ENCODE measurements around the gene PRKCA. TPM values are rescaled to one million over a fixed set of nuclear protein-coding genes. Genes with fewer than 3 reads are reported as not detected.

Gene PRKCA
- total RNA-seq, 1 experiment from 2014 or later, result 29.5 TPM

- Mint-ChIP-seq H3K4me1 (peaks cover 52% of the 10 kb centered on the region), H3K4me3 (no peak overlapping the region), H3K27ac (no peak overlapping the region), H3K27me3 (ENCODE audit: low read depth) (no peaks in the 10 kb centered on the region), H3K9me3 (peaks cover 21% of the 10 kb centered on the region), H3K36me3 (peaks cover 16% of the 10 kb centered on the region)
- POLR2A ChIA-PET, result no interaction called here
- no peak for ATAC-seq
- no peak for DNase-seq (ENCODE audit: low spot score)
- no peak for TF ChIP-seq NR2C2 (CRISPR knock-in tag; IDR thresholded peaks at IDR 0.05)
- TF ChIP-seq E2F1 (CRISPR knock-in tag; IDR thresholded peaks at IDR 0.05), result no peak
- TF ChIP-seq NR1H2 (CRISPR knock-in tag; IDR thresholded peaks at IDR 0.05), result no peak
- no peak for TF ChIP-seq ZNF532 (CRISPR knock-in tag; IDR thresholded peaks at IDR 0.05; ENCODE audit: borderline replicate concordance)
- TF ChIP-seq ZNF219 (CRISPR knock-in tag; IDR thresholded peaks at IDR 0.05; ENCODE audit: borderline replicate concordance), result no peak
- TF ChIP-seq USF1 (CRISPR knock-in tag; IDR thresholded peaks at IDR 0.05), result no peak
- TF ChIP-seq, protein P1, sequence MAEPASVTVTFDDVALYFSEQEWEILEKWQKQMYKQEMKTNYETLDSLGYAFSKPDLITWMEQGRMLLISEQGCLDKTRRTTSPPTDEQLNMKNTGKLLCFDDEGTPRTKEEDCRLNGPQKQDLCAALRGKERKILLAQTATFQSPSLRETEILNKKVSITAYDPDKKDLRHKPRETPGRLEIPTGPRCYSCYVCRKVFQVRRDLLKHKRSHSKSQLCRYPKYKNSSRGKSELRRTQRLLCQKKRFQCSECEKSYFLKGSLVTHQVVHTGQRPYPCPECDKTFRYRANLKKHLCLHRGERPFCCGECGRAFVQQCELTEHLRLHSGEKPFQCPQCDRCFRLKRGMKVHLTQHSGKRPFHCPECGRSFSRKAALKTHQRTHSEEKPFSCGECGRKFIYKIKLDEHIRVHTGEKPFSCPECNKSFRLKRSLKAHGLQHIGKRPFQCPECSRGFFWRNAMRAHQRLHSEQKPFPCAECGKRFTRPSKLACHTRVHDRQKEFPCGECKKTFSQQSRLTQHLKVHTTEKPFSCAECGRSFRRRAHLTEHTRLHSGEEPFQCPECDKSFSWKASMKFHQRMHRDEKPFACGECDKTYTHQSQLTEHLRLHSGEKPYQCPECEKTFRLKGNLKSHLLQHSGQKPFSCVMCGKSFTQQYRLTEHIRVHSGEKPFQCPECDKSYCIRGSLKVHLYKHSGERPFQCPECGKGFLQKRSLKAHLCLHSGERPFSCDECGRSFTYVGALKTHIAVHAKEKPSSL (CRISPR knock-in tag; conservative IDR thresholded peaks at IDR 0.05), result no peak
- TF ChIP-seq HMGXB4 (CRISPR knock-in tag; IDR thresholded peaks at IDR 0.05), result no peak
- no peak for TF ChIP-seq SMAD3 (CRISPR knock-in tag; IDR thresholded peaks at IDR 0.05; ENCODE audit: borderline replicate concordance)
- TF ChIP-seq ZNF121 (CRISPR knock-in tag; IDR thresholded peaks at IDR 0.05), result no peak
- no peak for TF ChIP-seq ELF4 (CRISPR knock-in tag; IDR thresholded peaks at IDR 0.05; ENCODE audit: low read depth)
- TF ChIP-seq, protein P2, sequence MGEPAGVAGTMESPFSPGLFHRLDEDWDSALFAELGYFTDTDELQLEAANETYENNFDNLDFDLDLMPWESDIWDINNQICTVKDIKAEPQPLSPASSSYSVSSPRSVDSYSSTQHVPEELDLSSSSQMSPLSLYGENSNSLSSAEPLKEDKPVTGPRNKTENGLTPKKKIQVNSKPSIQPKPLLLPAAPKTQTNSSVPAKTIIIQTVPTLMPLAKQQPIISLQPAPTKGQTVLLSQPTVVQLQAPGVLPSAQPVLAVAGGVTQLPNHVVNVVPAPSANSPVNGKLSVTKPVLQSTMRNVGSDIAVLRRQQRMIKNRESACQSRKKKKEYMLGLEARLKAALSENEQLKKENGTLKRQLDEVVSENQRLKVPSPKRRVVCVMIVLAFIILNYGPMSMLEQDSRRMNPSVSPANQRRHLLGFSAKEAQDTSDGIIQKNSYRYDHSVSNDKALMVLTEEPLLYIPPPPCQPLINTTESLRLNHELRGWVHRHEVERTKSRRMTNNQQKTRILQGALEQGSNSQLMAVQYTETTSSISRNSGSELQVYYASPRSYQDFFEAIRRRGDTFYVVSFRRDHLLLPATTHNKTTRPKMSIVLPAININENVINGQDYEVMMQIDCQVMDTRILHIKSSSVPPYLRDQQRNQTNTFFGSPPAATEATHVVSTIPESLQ (CRISPR knock-in tag; IDR thresholded peaks at IDR 0.05), result no peak
- TF ChIP-seq, protein P3, sequence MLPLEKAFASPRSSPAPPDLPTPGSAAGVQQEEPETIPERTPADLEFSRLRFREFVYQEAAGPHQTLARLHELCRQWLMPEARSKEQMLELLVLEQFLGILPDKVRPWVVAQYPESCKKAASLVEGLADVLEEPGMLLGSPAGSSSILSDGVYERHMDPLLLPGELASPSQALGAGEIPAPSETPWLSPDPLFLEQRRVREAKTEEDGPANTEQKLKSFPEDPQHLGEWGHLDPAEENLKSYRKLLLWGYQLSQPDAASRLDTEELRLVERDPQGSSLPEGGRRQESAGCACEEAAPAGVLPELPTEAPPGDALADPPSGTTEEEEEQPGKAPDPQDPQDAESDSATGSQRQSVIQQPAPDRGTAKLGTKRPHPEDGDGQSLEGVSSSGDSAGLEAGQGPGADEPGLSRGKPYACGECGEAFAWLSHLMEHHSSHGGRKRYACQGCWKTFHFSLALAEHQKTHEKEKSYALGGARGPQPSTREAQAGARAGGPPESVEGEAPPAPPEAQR (CRISPR knock-in tag; IDR thresholded peaks at IDR 0.05), result no peak
- TF ChIP-seq, protein P4, sequence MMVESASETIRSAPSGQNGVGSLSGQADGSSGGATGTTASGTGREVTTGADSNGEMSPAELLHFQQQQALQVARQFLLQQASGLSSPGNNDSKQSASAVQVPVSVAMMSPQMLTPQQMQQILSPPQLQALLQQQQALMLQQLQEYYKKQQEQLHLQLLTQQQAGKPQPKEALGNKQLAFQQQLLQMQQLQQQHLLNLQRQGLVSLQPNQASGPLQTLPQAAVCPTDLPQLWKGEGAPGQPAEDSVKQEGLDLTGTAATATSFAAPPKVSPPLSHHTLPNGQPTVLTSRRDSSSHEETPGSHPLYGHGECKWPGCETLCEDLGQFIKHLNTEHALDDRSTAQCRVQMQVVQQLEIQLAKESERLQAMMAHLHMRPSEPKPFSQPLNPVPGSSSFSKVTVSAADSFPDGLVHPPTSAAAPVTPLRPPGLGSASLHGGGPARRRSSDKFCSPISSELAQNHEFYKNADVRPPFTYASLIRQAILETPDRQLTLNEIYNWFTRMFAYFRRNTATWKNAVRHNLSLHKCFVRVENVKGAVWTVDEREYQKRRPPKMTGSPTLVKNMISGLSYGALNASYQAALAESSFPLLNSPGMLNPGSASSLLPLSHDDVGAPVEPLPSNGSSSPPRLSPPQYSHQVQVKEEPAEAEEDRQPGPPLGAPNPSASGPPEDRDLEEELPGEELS (CRISPR knock-in tag; IDR thresholded peaks at IDR 0.05), result no peak
- TF ChIP-seq FOXP1 (CRISPR knock-in tag; IDR thresholded peaks at IDR 0.05; ENCODE audit: borderline replicate concordance), result no peak
- TF ChIP-seq, protein P5, sequence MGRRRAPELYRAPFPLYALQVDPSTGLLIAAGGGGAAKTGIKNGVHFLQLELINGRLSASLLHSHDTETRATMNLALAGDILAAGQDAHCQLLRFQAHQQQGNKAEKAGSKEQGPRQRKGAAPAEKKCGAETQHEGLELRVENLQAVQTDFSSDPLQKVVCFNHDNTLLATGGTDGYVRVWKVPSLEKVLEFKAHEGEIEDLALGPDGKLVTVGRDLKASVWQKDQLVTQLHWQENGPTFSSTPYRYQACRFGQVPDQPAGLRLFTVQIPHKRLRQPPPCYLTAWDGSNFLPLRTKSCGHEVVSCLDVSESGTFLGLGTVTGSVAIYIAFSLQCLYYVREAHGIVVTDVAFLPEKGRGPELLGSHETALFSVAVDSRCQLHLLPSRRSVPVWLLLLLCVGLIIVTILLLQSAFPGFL (CRISPR knock-in tag; IDR thresholded peaks at IDR 0.05; ENCODE audit: borderline replicate concordance), result no peak
- no peak for TF ChIP-seq ZNF263 (CRISPR knock-in tag; IDR thresholded peaks at IDR 0.05; ENCODE audit: low read depth)
- no peak for TF ChIP-seq NFYB (CRISPR knock-in tag; conservative IDR thresholded peaks at IDR 0.05; ENCODE audit: low read depth)
- no peak for TF ChIP-seq FOXK1 (CRISPR knock-in tag; IDR thresholded peaks at IDR 0.05)
- no peak for TF ChIP-seq ZBTB21 (CRISPR knock-in tag; IDR thresholded peaks at IDR 0.05; ENCODE audit: borderline replicate concordance)
- CTCF ChIA-PET, result no interaction called here
Measured at GRCh38 chr17:66543526-66543925, 241.1 kb downstream of the PRKCA start.

Data from WTC11 (cell line).